Small intestine (tissue), 7 donors: ENCODE results near the gene PNPLA2. TPM values are rescaled to one million over a fixed set of nuclear protein-coding genes. Genes with fewer than 3 reads are reported as not detected.
A peak's percentile ranks its signal among the peaks of the same experiment; 100 is the strongest.

Experiments used
- DNase-seq, 2 donors: peaks; one replicate each; pipeline versions ENCODE4 v3.0.0 to v3.0.0-alpha.2; 2013
- FAIRE-seq: peaks from 2 replicates; lab custom pipeline; 2012; peaks lifted over from hg19 to GRCh38; lab: Jason Lieb, UNC
- H3K27ac ChIP-seq, 3 donors: one replicate each; pipeline ENCODE4 v1.5.1; 2013; ENCODE audit warnings: low read length in 2 of 3, mild to moderate bottlenecking in 2 of 3, control low read depth in 1 of 3, inconsistent platforms in 1 of 3, low read depth in 1 of 3, moderate library complexity in 1 of 3
- H3K27me3 ChIP-seq, 3 donors: one replicate each; pipeline ENCODE4 v1.6.1; 2013; ENCODE audit warnings: low read length in 3 of 3, inconsistent platforms in 1 of 3; ENCODE audit not compliant: control insufficient read depth in 3 of 3, insufficient read depth in 3 of 3
- H3K36me3 ChIP-seq, 3 donors: one replicate each; pipeline ENCODE4 v1.6.1; 2013; ENCODE audit warnings: low read length in 3 of 3, inconsistent platforms in 1 of 3, low read depth in 1 of 3, mild to moderate bottlenecking in 1 of 3, moderate library complexity in 1 of 3; ENCODE audit not compliant: control insufficient read depth in 3 of 3, insufficient read depth in 2 of 3
- H3K4me1 ChIP-seq, 3 donors: one replicate each; pipeline ENCODE4 v1.6.1; 2013; ENCODE audit warnings: low read length in 2 of 3, inconsistent platforms in 1 of 3, low read depth in 1 of 3, mild to moderate bottlenecking in 1 of 3, moderate library complexity in 1 of 3; ENCODE audit not compliant: control insufficient read depth in 3 of 3, insufficient read depth in 2 of 3
- H3K4me3 ChIP-seq, 3 donors: one replicate each; pipeline ENCODE4 v1.5.1; 2013; ENCODE audit warnings: low read length in 3 of 3, control low read depth in 1 of 3, inconsistent platforms in 1 of 3, low read depth in 1 of 3, mild to moderate bottlenecking in 1 of 3, moderate library complexity in 1 of 3
- H3K9me3 ChIP-seq, 2 donors: one replicate each; pipeline ENCODE4 v1.6.1; 2013; ENCODE audit warnings: low read depth in 1 of 2, low read length in 1 of 2; ENCODE audit not compliant: control insufficient read depth in 2 of 2, insufficient read depth in 1 of 2
- WGBS, 3 donors: extraction: QIAGEN DNeasy Blood & Tissue Kit; methylation state at CpG; one replicate each; pipeline ENCODE4 v1.1.7; 2013; 5-methylcytosine and 5-hydroxymethylcytosine counted together
- polyA plus RNA-seq, 4 donors: library from polyadenylated mRNA; stranded (reverse) in 3 of 4; unstranded in 1 of 4; fragments of 200-250 nt in 3 of 4; fragments of 120-200 nt in 1 of 4; gene quantifications; one replicate each; pipeline versions ENCODE4 v1.2.1 to v1.2.3, GENCODE V29; 2013
- donor health status: healthy with polysubstance abuse.
- donor health status: control.
- donor health status: control.
- donor health status: Bipolar disorder and iron deficiency.
- donor health status: healthy.

Gene PNPLA2
- polyA plus RNA-seq, 4 donors, result 66.2 to 250 (median 162) TPM

DNA sequence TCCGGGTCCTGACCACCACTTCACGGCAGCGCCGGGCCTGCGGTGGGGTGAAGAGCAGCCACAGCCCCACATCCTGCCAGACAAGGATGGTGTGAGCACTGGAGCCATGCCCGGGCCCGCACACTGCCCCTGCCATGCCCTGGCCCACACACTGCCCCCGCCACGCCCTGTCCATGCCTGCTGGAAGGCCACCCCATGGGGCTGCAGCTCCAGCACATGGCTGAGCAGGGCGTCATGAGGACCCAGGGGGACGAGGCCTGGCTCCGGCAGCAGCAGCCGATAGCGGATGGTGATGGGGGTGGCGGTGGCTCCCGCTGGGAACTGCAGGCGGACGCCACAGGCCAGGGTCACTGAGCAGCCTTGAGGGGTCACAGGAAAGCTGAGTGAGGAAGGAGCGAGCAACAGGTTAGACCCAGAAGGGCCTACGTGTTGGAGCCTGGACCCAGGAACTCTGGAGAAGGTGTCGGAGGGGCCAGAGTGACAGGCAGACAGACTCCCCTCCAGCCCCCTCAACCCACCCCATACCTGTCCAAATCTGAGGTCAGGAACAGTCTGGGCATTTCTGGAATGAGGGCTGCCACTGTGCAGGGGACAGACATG lies 16.6 kb upstream of the PNPLA2 start:
- FAIRE-seq (no peak), DNase-seq (no peak)
- Histone ChIP-seq H3K4me1 (peaks cover 0 to 20% (median under 1%) of the 10 kb centered on the region in 3 donors), H3K27ac (no peak overlapping the region), H3K36me3 (peaks cover 0 to 49% (median 3%) of the 10 kb centered on the region in 3 donors), H3K27me3 (no peaks in the 10 kb centered on the region), H3K4me3 (no peak overlapping the region), H3K9me3 (no peaks in the 10 kb centered on the region)
- 95 to 97% (median 96%) methylated on average over 13 to 21 of the region's 21 CpGs for WGBS, 3 donors

DNA sequence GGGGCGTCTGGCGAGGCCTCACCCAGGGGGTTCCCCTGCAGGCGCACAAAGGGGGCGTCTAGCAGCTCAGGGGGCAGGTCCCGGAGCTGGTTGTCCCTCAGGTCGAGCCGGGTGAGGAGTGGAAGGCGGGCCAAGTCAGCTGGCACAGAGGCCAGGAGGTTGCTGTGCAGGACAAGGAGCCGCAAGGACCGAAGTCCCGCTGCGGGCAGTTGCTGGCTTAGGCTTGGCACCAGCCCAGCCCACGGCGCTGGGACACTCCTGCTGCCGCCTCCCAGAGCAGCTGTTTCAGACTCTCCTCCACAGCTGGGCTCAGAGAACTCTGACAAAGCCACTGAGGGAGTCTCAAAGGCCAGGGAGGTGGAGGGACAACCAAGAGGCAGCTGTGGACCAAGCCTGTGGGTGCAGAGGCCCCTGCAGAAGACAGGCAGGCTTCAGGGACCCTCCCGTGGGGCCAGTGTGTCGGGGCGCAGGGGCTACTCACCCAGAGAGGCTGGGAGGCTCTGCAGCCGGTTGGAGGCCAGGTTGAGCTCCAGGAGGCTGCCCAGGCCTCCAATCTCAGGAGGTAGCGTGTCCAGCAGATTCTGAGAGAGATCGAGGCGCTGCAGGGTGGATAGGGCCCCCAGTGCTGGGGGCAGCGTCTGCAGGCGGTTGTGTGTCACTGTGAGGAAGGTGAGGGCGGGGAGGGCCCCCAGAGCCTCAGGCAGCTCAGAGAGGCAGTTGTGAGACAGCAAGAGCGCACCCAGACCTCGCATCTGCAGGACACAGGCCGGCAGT lies 15.8 kb upstream of the PNPLA2 start:
- DNase-seq (no peak), FAIRE-seq (no peak)
- peaks cover 0 to 49% (median 3%) of the 10 kb centered on the region in 3 donors for H3K36me3 ChIP-seq
- H3K4me3 ChIP-seq, result no peak overlapping the region
- WGBS, 3 donors, result 81 to 87% (median 85%) methylated on average over 27 to 28 of the region's 28 CpGs
- peaks cover 0 to 19% (median 0%) of the 10 kb centered on the region in 3 donors for H3K4me1 ChIP-seq
- no peaks in the 10 kb centered on the region for H3K9me3 ChIP-seq
- H3K27me3 ChIP-seq, result no peaks in the 10 kb centered on the region
- no peak overlapping the region for H3K27ac ChIP-seq

DNA sequence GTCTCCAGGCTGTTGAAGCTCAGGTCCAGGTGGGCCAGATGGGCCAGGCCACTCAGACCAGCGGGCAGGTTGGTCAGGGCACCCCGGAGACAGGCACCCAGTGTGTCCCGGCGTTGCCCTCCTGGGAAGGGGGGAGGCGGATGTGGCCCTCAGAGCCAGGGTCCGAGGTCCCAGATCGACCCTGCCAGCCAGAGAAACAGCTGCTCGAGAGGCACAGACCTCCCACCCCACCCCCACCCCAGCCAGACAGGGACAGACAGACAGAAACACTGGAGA lies 15.3 kb upstream of the PNPLA2 start:
- no peaks in the 10 kb centered on the region for H3K9me3 ChIP-seq
- DNase-seq, result no peak
- no peak for FAIRE-seq
- H3K27me3 ChIP-seq, result no peaks in the 10 kb centered on the region
- 81 to 87% (median 86%) methylated on average over 8 of the region's 8 CpGs for WGBS, 3 donors
- peaks cover 0 to 49% (median 3%) of the 10 kb centered on the region in 3 donors for H3K36me3 ChIP-seq
- H3K4me1 ChIP-seq, result peaks cover 0 to 21% (median 1%) of the 10 kb centered on the region in 3 donors
- no peak overlapping the region for H3K27ac ChIP-seq
- H3K4me3 ChIP-seq, result no peak overlapping the region

DNA sequence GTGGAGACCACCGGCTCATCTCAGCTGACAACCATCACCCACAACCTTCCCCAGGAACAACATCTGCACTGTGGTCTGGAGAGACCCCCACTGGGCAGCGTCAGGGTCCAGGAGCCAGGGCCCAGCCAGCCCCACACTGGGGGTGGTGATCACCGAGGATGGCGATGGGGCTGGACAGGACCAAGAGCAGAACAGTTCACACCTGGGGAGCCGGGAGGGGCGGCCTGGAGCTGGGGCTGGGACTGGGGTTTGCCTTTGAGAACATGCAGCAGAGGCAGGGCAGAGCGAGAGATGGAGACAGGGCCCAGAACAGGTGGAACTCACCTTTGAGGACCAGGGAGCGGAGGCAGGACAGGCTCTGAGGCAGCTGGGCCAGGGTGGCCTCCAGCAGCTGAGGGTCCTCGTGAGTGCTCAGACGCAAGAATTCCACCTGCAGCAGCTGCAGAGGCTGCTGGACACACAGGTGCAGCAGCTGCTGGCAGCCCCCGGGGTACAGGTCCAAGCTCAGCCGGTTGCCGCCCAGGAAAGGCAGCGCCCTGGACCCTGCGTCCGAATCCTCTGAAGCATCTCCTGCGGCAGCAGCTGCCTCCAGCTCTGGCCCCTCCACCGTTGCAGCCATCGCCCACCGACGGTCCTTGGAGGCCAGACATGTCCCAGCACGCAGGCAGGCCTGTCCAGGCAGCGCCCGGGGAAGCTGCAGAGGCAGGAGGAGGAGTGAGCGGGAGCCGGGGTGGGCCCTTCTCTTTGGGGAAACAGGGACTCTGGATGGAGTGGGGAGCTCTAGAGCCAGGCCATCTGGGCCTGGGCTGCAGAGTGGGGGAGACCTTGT lies 14.7 kb upstream of the PNPLA2 start:
- Histone ChIP-seq H3K4me3 (peak overlapping the region in 2 of 3 donors; percentile 46 to 59), H3K4me1 (peaks cover 0 to 26% (median 3%) of the 10 kb centered on the region in 3 donors), H3K27ac (no peak overlapping the region), H3K9me3 (no peaks in the 10 kb centered on the region), H3K27me3 (no peaks in the 10 kb centered on the region), H3K36me3 (peaks cover 0 to 48% (median 3%) of the 10 kb centered on the region in 3 donors)
- 31 to 49% (median 40%) methylated on average over 23 to 26 of the region's 26 CpGs for WGBS, 3 donors
- no peak for FAIRE-seq
- DNase-seq, result no peak

DNA sequence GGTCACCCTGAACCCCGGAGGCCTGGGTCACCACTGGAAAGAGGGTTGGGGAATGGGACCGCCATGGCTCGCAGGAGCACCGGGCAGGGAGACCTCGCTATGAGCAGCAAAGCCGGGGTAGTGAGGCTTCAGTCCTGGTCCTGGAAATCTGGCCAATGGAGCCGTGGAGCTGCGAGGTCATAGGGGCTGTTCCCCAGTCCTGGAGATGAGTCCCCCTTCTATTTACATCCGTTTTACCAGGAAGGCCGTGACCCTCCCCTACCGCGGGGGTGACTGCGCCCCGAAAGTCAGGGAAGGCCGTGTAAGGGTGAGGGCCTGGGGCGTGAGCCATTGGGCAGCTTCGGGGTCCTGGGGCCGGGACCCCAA lies 14.1 kb upstream of the PNPLA2 start:
- H3K9me3 ChIP-seq, result no peaks in the 10 kb centered on the region
- peaks cover 0 to 42% (median 3%) of the 10 kb centered on the region in 3 donors for H3K36me3 ChIP-seq
- no peak for FAIRE-seq
- 2 to 4% (median 4%) methylated on average over 9 to 18 of the region's 18 CpGs for WGBS, 3 donors
- peak overlapping the region in 2 of 3 donors; percentile 32 to 58 for H3K27ac ChIP-seq
- H3K4me1 ChIP-seq, result peaks cover 0 to 26% (median 3%) of the 10 kb centered on the region in 3 donors
- DNase-seq, result peak in 1 of 2 donors; percentile 25
- H3K4me3 ChIP-seq, result peak overlapping the region; percentile 33 to 59 (median 46)
- no peaks in the 10 kb centered on the region for H3K27me3 ChIP-seq

DNA sequence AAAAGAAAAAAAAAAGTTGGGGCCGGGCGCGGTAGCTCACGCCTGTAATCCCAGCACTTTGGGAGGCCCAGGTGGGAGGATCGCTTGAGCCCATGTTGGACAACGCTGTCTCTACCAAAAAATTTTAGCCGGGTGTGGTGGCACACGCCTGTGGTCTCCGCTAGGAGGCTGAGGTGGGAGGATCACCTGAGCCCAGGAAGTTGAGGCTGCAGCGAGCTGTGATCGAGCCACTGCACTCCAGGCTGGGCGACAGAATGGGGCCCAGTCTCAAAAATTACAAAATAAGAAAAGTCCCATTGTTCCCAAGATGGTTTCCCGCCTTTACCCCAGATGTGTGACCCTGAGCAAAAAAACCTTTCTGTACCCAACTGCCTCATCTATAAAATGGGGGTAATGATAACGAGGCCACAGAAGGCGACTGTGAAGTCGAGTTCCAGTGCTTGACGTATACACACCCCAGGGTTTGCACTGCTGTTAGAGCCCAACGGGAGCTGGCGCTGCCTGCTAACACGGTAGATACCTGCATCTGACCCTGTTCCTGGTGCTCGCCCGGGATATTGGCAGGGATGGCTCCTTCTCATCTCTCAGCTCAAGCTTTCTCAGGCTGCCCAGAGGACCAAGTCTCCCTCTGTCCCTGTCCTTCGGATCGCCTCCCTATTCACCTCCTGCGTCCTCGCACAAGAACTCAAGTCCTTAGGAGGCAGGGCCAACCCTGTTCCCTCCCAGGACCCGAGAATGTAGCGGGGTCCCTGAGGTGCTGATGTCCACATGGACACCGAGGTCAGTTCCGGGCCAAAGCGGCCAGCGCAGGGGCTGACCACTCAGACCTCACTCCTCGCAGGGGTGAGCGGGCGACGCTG lies 10.1 kb upstream of the PNPLA2 start:
- FAIRE-seq, result no peak
- Histone ChIP-seq H3K36me3 (peaks cover 10 to 37% (median 18%) of the 10 kb centered on the region in 3 donors), H3K9me3 (no peaks in the 10 kb centered on the region), H3K4me1 (peaks cover 0 to 30% (median 3%) of the 10 kb centered on the region in 3 donors), H3K4me3 (peak overlapping the region; percentile 54 to 98 (median 74)), H3K27me3 (no peaks in the 10 kb centered on the region), H3K27ac (peak overlapping the region; percentile 96 to 99 (median 98))
- WGBS, 3 donors, result 22 to 26% (median 26%) methylated on average over 36 of the region's 36 CpGs
- DNase-seq, result no peak

DNA sequence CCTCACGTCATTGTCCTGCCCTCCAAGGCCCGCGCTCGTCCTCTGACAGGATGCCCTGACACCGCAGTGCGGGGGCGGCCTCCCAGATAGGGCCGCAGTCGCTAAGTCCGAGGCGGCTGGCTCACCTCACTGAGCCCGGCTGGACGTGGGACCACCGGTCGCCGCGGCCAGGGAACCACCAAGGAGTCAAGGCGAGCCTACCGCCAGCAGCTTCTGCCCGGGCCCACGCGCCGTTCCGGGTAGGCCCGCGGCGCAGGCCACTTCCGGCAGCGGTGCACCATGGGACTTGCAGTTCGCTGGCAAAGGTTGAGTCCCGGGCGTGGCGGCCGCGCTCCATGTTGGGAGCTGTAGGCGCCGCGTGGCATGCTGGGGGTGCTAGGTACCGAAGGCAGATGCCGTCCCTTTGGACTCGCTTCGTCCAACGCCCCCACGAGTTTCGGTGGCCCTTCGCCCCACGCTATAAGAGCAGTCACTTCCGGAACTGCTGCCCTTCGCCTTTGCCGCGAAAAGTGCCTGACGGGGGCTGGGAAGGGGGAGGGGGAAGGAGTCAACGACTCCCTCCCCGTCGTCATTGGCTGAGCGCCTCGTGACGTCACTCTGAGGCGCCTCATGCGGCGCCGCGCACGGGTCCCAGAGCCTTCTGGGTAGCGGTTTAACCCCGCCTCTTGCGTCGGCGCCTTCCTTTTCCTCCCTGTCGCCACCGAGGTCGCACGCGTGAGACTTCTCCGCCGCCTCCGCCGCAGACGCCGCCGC lies 9.3 kb upstream of the PNPLA2 start, which contains the start of gene RPLP2:
Gene RPLP2 (plus strand): TSS at position 681 of the 753 bp plus-strand sequence. CDS start 268 bp downstream, outside the sequence.
- H3K27me3 ChIP-seq, result no peaks in the 10 kb centered on the region
- H3K4me3 ChIP-seq, result peak within 1 kb of the TSS; percentile 74 to 98 (median 86)
- WGBS, 3 donors, result 0% methylated on average over 56 to 81 of the region's 81 CpGs
- no peak for FAIRE-seq
- peaks cover 0 to 22% (median 3%) of the 10 kb centered on the region in 3 donors for H3K4me1 ChIP-seq
- peak within 1 kb of the TSS; percentile 96 to 99 (median 98) for H3K27ac ChIP-seq
- H3K36me3 ChIP-seq, result peaks cover 13 to 42% (median 18%) of the 10 kb centered on the region in 3 donors
- DNase-seq, result peak; percentile 98 to 99
- no peaks in the 10 kb centered on the region for H3K9me3 ChIP-seq
